H9 (cell line): ENCODE data around the gene FAM53B. TPM values are rescaled to one million over a fixed set of nuclear protein-coding genes. Genes with fewer than 3 reads are reported as not detected.

Experiments used
- DNase-seq: peaks from one replicate; pipeline ENCODE4 v3.0.0-alpha.2; 2017
- H2AFZ ChIP-seq: one replicate; pipeline ENCODE4 v1.6.1; 2013; ENCODE audit warnings: mild to moderate bottlenecking, low read length, control low read depth, moderate library complexity
- H2AK5ac ChIP-seq: 2 replicates; pipeline ENCODE4 v1.6.1; 2013; ENCODE audit warnings: low read length, control low read depth, mixed read lengths; ENCODE audit not compliant: insufficient read length
- H2BK120ac ChIP-seq: one replicate; pipeline ENCODE4 v1.6.1; 2013; ENCODE audit warnings: low read depth, mild to moderate bottlenecking, low read length, control low read depth, inconsistent platforms; ENCODE audit not compliant: poor library complexity, severe bottlenecking
- H2BK12ac ChIP-seq: 2 replicates; pipeline ENCODE4 v1.6.1; 2013; ENCODE audit warnings: low read length, control low read depth, mixed read lengths, low read depth; ENCODE audit not compliant: insufficient read length
- H2BK15ac ChIP-seq: 2 replicates; pipeline ENCODE4 v1.6.1; 2013; ENCODE audit warnings: low read depth, low read length, control low read depth
- H2BK20ac ChIP-seq: one replicate; pipeline ENCODE4 v1.6.1; 2013; ENCODE audit warnings: low read depth, mild to moderate bottlenecking, low read length, control low read depth, inconsistent platforms; ENCODE audit not compliant: poor library complexity, severe bottlenecking
- H2BK5ac ChIP-seq: 2 replicates; pipeline ENCODE4 v1.6.1; 2013; ENCODE audit warnings: low read length, control low read depth, mixed read lengths; ENCODE audit not compliant: insufficient read length
- H3K14ac ChIP-seq: 2 replicates; pipeline ENCODE4 v1.6.1; 2013; ENCODE audit warnings: low read length, control low read depth; ENCODE audit not compliant: insufficient read depth
- H3K18ac ChIP-seq: 2 replicates; pipeline ENCODE4 v1.6.1; 2013; ENCODE audit warnings: low read depth, mild to moderate bottlenecking, mixed read lengths, low read length, control low read depth; ENCODE audit not compliant: insufficient read length
- H3K23ac ChIP-seq: 2 replicates; pipeline ENCODE4 v1.6.1; 2013; ENCODE audit warnings: low read length, control low read depth, mixed read lengths, low read depth; ENCODE audit not compliant: insufficient read length
- H3K23me2 ChIP-seq: 2 replicates; pipeline ENCODE4 v1.6.1; 2013; ENCODE audit warnings: low read depth, mild to moderate bottlenecking, mixed read lengths, low read length, control low read depth; ENCODE audit not compliant: insufficient read length, poor library complexity, severe bottlenecking
- H3K27ac ChIP-seq: 2 replicates; pipeline ENCODE4 v1.5.1; 2013; ENCODE audit warnings: low read length, control low read depth, mixed read lengths, low read depth; ENCODE audit not compliant: insufficient read length
- H3K27me3 ChIP-seq: 2 replicates; pipeline ENCODE4 v1.6.1; 2013; ENCODE audit warnings: low read length, control low read depth, inconsistent platforms; ENCODE audit not compliant: insufficient read depth
- H3K4ac ChIP-seq: 2 replicates; pipeline ENCODE4 v1.6.1; 2013; ENCODE audit warnings: low read depth, mild to moderate bottlenecking, control low read depth, inconsistent platforms, low read length, moderate library complexity
- H3K4me1 ChIP-seq: 2 replicates; pipeline ENCODE4 v1.6.1; 2013; ENCODE audit warnings: low read length, control low read depth, inconsistent platforms; ENCODE audit not compliant: insufficient read depth
- H3K4me2 ChIP-seq: 2 replicates; pipeline ENCODE4 v1.6.1; 2013; ENCODE audit warnings: low read length, control low read depth, mixed read lengths; ENCODE audit not compliant: insufficient read length, insufficient read depth
- H3K56ac ChIP-seq: 2 replicates; pipeline ENCODE4 v1.6.1; 2013; ENCODE audit warnings: low read depth, mild to moderate bottlenecking, mixed read lengths, low read length, control low read depth; ENCODE audit not compliant: insufficient read length
- H3K79me1 ChIP-seq: 2 replicates; pipeline ENCODE4 v1.6.1; 2013; ENCODE audit warnings: low read depth, mild to moderate bottlenecking, moderate library complexity, low read length, control low read depth, inconsistent platforms; ENCODE audit not compliant: insufficient read depth, poor library complexity, severe bottlenecking
- H3K79me2 ChIP-seq: 2 replicates; pipeline ENCODE4 v1.6.1; 2013; ENCODE audit warnings: low read length, control low read depth, inconsistent platforms; ENCODE audit not compliant: insufficient read depth
- H3K9ac ChIP-seq: 2 replicates; pipeline ENCODE4 v1.6.1; 2013; ENCODE audit warnings: low read length, control low read depth, mixed read lengths; ENCODE audit not compliant: insufficient read length; ENCODE audit errors: extremely low read depth
- H3K9me3 ChIP-seq: one replicate; pipeline ENCODE4 v1.6.1; 2013; ENCODE audit warnings: low read depth, low read length, inconsistent platforms; ENCODE audit not compliant: control insufficient read depth
- H3T11ph ChIP-seq: one replicate; pipeline ENCODE4 v1.6.1; 2013; ENCODE audit warnings: mild to moderate bottlenecking, low read length, control low read depth, inconsistent platforms
- H4K20me1 ChIP-seq: one replicate; pipeline ENCODE4 v1.6.1; 2013; ENCODE audit not compliant: control insufficient read depth, insufficient read length, insufficient read depth
- H4K5ac ChIP-seq: 2 replicates; pipeline ENCODE4 v1.6.1; 2013; ENCODE audit warnings: low read depth, mild to moderate bottlenecking, mixed read lengths, low read length, control low read depth; ENCODE audit not compliant: insufficient read length
- H4K8ac ChIP-seq: replicated peaks from 2 replicates; pipeline ENCODE4 v1.6.1; 2013; ENCODE audit warnings: low read length, control low read depth, mixed read lengths, low read depth; ENCODE audit not compliant: insufficient read length
- H4K91ac ChIP-seq: 2 replicates; pipeline ENCODE4 v1.6.1; 2013; ENCODE audit warnings: low read depth, mild to moderate bottlenecking, moderate library complexity, mixed read lengths, low read length, control low read depth; ENCODE audit not compliant: insufficient read length
- H3K27ac Mint-ChIP-seq, 3 experiments: 2 replicates in 2 of 3; 3 replicates in 1 of 3; pipeline ENCODE4 v1.8.0; 2020 to 2021; ENCODE audit warnings: mixed read lengths in 3 of 3, mild to moderate bottlenecking in 1 of 3, moderate library complexity in 1 of 3
- H3K27me3 Mint-ChIP-seq: 2 replicates; pipeline ENCODE4 v1.8.0; 2021; ENCODE audit warnings: low read depth, mild to moderate bottlenecking, moderate library complexity, mixed read lengths
- H3K36me3 Mint-ChIP-seq, 3 experiments: 2 replicates in 2 of 3; 3 replicates in 1 of 3; pipeline ENCODE4 v1.8.0; 2020 to 2021; ENCODE audit warnings: low read depth in 3 of 3, mixed read lengths in 3 of 3; ENCODE audit not compliant: insufficient read depth in 1 of 3
- H3K4me1 Mint-ChIP-seq, 2 experiments: 2 replicates each; pipeline ENCODE4 v1.8.0; 2020; ENCODE audit warnings: mixed read lengths in 2 of 2
- H3K4me3 Mint-ChIP-seq, 2 experiments: 2 replicates in 1 of 2; 3 replicates in 1 of 2; pipeline ENCODE4 v1.8.0; 2020 to 2021; ENCODE audit warnings: mild to moderate bottlenecking in 2 of 2, mixed read lengths in 2 of 2, moderate library complexity in 1 of 2
- H3K9me3 Mint-ChIP-seq, 2 experiments: 2 replicates in 1 of 2; 3 replicates in 1 of 2; pipeline ENCODE4 v1.8.0; 2020; ENCODE audit warnings: mild to moderate bottlenecking in 2 of 2, mixed read lengths in 2 of 2, moderate library complexity in 1 of 2
- WGBS: extraction: QIAGEN DNeasy Blood & Tissue Kit; methylation state at CpG from one replicate; pipeline ENCODE4 v1.1.7; 2013; ENCODE audit warnings: missing lambda C conversion rate, low lambda C conversion rate, mixed read lengths; ENCODE audit not compliant: insufficient read length; ENCODE audit errors: extremely low coverage; 5-methylcytosine and 5-hydroxymethylcytosine counted together
- total RNA-seq: library from RNA; stranded (reverse); gene quantifications from 2 replicates; pipeline ENCODE4 v1.2.1, GENCODE V29; 2021
- TF ChIP-seq, protein P1 (sequence below): fragments of 200-600 bp; sonication (generic); conservative IDR thresholded peaks from 3 replicates; pipeline ENCODE4 v1.8.0; 2021; ENCODE audit warnings: antibody characterized with exemption, mild to moderate bottlenecking

FAM53B gene
- total RNA-seq, 1 experiment from 2014 or later, result 11.5 TPM

- Histone ChIP-seq H3K27me3 (no peaks in the 10 kb centered on the region), H3K9ac (no peak overlapping the region), H3K27ac (no peak overlapping the region), H3K79me1 (no peaks in the 10 kb centered on the region), H3K14ac (no peak overlapping the region), H2BK12ac (no peak overlapping the region), H2BK20ac (no peak overlapping the region), H3K23ac (no peak overlapping the region), H3K4me1 (no peaks in the 10 kb centered on the region), H3K23me2 (no peaks in the 10 kb centered on the region), H3T11ph (no peak overlapping the region), H2BK5ac (no peak overlapping the region), H3K56ac (no peak overlapping the region), H3K9me3 (no peaks in the 10 kb centered on the region), H4K8ac (no peak overlapping the region), H4K5ac (no peak overlapping the region), H3K4ac (no peak overlapping the region), H4K91ac (no peak overlapping the region), H3K79me2 (no peaks in the 10 kb centered on the region), H4K20me1 (no peaks in the 10 kb centered on the region), H2BK15ac (no peak overlapping the region), H2BK120ac (no peak overlapping the region), H3K4me2 (no peak overlapping the region), H3K18ac (no peak overlapping the region), H2AK5ac (no peak overlapping the region), H2AFZ (no peak overlapping the region)
- no CpG with 5 or more reads among the region's 31 CpGs for WGBS
- TF ChIP-seq, protein P1, sequence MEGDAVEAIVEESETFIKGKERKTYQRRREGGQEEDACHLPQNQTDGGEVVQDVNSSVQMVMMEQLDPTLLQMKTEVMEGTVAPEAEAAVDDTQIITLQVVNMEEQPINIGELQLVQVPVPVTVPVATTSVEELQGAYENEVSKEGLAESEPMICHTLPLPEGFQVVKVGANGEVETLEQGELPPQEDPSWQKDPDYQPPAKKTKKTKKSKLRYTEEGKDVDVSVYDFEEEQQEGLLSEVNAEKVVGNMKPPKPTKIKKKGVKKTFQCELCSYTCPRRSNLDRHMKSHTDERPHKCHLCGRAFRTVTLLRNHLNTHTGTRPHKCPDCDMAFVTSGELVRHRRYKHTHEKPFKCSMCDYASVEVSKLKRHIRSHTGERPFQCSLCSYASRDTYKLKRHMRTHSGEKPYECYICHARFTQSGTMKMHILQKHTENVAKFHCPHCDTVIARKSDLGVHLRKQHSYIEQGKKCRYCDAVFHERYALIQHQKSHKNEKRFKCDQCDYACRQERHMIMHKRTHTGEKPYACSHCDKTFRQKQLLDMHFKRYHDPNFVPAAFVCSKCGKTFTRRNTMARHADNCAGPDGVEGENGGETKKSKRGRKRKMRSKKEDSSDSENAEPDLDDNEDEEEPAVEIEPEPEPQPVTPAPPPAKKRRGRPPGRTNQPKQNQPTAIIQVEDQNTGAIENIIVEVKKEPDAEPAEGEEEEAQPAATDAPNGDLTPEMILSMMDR, result no peak
- Mint-ChIP-seq H3K36me3 (no peaks in the 10 kb centered on the region), H3K4me1 (peaks cover 0 to 4% of the 10 kb centered on the region in 2 experiments; a peak in 2 of 4 replicates), H3K4me3 (no peak overlapping the region), H3K27me3 (peaks cover 4% of the 10 kb centered on the region), H3K27ac (no peak overlapping the region; a peak in 1 of 7 replicates), H3K9me3 (peaks cover 0 to 3% of the 10 kb centered on the region in 2 experiments; a peak in 1 of 5 replicates)
- DNase-seq, result no peak
These were observed 170.3 kb downstream of the FAM53B start for GRCh38 chr10:124573726-124574455.
